Measurements from ENCODE around the gene TBC1D10B.

GRCh38 chr16:30371248-30371816, 1.0 kb upstream of the TBC1D10B start:
- TF ChIP-seq POLR2A (IDR thresholded peaks at IDR 0.05) (no peak), CTCF (IDR thresholded peaks at IDR 0.05) (peak in 1 of 3 donors; percentile 0)

All from ovary (tissue), 3 donors.